ENCODE data around the gene MUC5AC. TPM values are rescaled to one million over a fixed set of nuclear protein-coding genes. Genes with fewer than 3 reads are reported as not detected.

Gene MUC5AC
- polyA plus RNA-seq, 1 donor from 2014 or later, result not detected

GRCh38 chr11:1162138-1162475 lies 4.4 kb downstream of the MUC5AC start:
- Histone ChIP-seq H3K27ac (ENCODE audit: low read length) (no peak overlapping the region), H3K4me2 (ENCODE audit: low read length) (no peak overlapping the region), H3F3A (ENCODE audit: insufficient read depth, low read length, poor library complexity, severe bottlenecking) (no peaks in the 10 kb centered on the region), H3K9me2 (ENCODE audit: insufficient read depth, low read length) (no peaks in the 10 kb centered on the region), H3K27me3 (ENCODE audit: insufficient read depth, low read depth, low read length) (no peaks in the 10 kb centered on the region), H3K9me3 (ENCODE audit: low read length) (no peaks in the 10 kb centered on the region), H3K36me3 (ENCODE audit: insufficient read depth, low read length) (no peaks in the 10 kb centered on the region), H4K20me1 (ENCODE audit: insufficient read depth) (no peaks in the 10 kb centered on the region), H2AFZ (ENCODE audit: low read depth, low read length) (no peak overlapping the region), H3K79me2 (replicated peaks; ENCODE audit: insufficient read depth, low read length) (no peaks in the 10 kb centered on the region), H3K4me3 (ENCODE audit: low read length) (no peak overlapping the region), H3K9ac (ENCODE audit: low read length) (no peak overlapping the region)
- TF ChIP-seq REST (IDR thresholded peaks at IDR 0.05; ENCODE audit: borderline replicate concordance) (no peak), TAF1 (IDR thresholded peaks at IDR 0.05; ENCODE audit: low read depth) (no peak), SMC3 (conservative IDR thresholded peaks at IDR 0.05; ENCODE audit: poor library complexity) (no peak), POLR2AphosphoS5 (IDR thresholded peaks at IDR 0.05) (no peak), RAD21 (conservative IDR thresholded peaks at IDR 0.05) (no peak), EZH2 (IDR thresholded peaks at IDR 0.05; ENCODE audit: borderline replicate concordance, insufficient read depth, low read length, poor library complexity, severe bottlenecking) (no peak), EP300 (conservative IDR thresholded peaks at IDR 0.05; ENCODE audit: poor library complexity, severe bottlenecking) (no peak), MXI1 (conservative IDR thresholded peaks at IDR 0.05; ENCODE audit: poor library complexity, severe bottlenecking) (no peak), CTCF (IDR thresholded peaks at IDR 0.05; ENCODE audit: poor library complexity, severe bottlenecking) (no peak)

GRCh38 chr11:1162491-1163311 lies 4.9 kb downstream of the MUC5AC start:
- Histone ChIP-seq H3K9me3 (ENCODE audit: low read length) (no peaks in the 10 kb centered on the region), H4K20me1 (ENCODE audit: insufficient read depth) (no peaks in the 10 kb centered on the region), H3F3A (ENCODE audit: insufficient read depth, low read length, poor library complexity, severe bottlenecking) (no peaks in the 10 kb centered on the region), H3K9ac (ENCODE audit: low read length) (no peak overlapping the region), H3K27me3 (ENCODE audit: insufficient read depth, low read depth, low read length) (no peaks in the 10 kb centered on the region), H2AFZ (ENCODE audit: low read depth, low read length) (no peak overlapping the region), H3K27ac (ENCODE audit: low read length) (no peak overlapping the region), H3K36me3 (ENCODE audit: insufficient read depth, low read length) (no peaks in the 10 kb centered on the region), H3K9me2 (ENCODE audit: insufficient read depth, low read length) (no peaks in the 10 kb centered on the region), H3K4me3 (ENCODE audit: low read length) (no peak overlapping the region), H3K4me2 (ENCODE audit: low read length) (no peak overlapping the region), H3K79me2 (replicated peaks; ENCODE audit: insufficient read depth, low read length) (no peaks in the 10 kb centered on the region)
- TF ChIP-seq EZH2 (IDR thresholded peaks at IDR 0.05; ENCODE audit: borderline replicate concordance, insufficient read depth, low read length, poor library complexity, severe bottlenecking) (no peak), TAF1 (IDR thresholded peaks at IDR 0.05; ENCODE audit: low read depth) (no peak), POLR2AphosphoS5 (IDR thresholded peaks at IDR 0.05) (no peak), MXI1 (conservative IDR thresholded peaks at IDR 0.05; ENCODE audit: poor library complexity, severe bottlenecking) (no peak), CTCF (IDR thresholded peaks at IDR 0.05; ENCODE audit: poor library complexity, severe bottlenecking) (no peak), REST (IDR thresholded peaks at IDR 0.05; ENCODE audit: borderline replicate concordance) (no peak), RAD21 (conservative IDR thresholded peaks at IDR 0.05) (no peak), EP300 (conservative IDR thresholded peaks at IDR 0.05; ENCODE audit: poor library complexity, severe bottlenecking) (no peak), SMC3 (conservative IDR thresholded peaks at IDR 0.05; ENCODE audit: poor library complexity) (no peak)
